OCI-LY7 (cell line): Measurements from ENCODE around the gene ADAMTS2. TPM values are rescaled to one million over a fixed set of nuclear protein-coding genes. Genes with fewer than 3 reads are reported as not detected.

Experiments used
- BruUV-seq: library from RNA; stranded (reverse); fragments of 400-500 nt; replicated peaks from 2 replicates; lab custom pipeline; 2021; lab: Mats Ljungman, UMichigan
- CTCF ChIA-PET: fragments of 300-600 bp; sonication (Branson Sonifier 250); formaldehyde crosslinking; loops from one replicate; lab custom pipeline; 2022; ENCODE audit warnings: antibody characterized with exemption; ENCODE audit not compliant: unreplicated experiment; lab: Charles Lee
- POLR2A ChIA-PET: fragments of 300-600 bp; sonication (Branson Sonifier 250); formaldehyde crosslinking; loops from one replicate; lab custom pipeline; 2022; ENCODE audit warnings: antibody characterized with exemption; lab: Charles Lee
- DNase-seq: peaks from one replicate; pipeline ENCODE4 v3.0.0-alpha.2; 2015; ENCODE audit warnings: low spot score
- H2AFZ ChIP-seq: fragments of 200-600 bp; sonication (generic), shearing (Covaris generic); 2 replicates; pipeline ENCODE4 v1.6.1; 2014; ENCODE audit warnings: mild to moderate bottlenecking, antibody characterized with exemption, low read length, moderate library complexity
- H3K27ac ChIP-seq: fragments of 200-600 bp; sonication (generic); 2 replicates; pipeline ENCODE4 v1.5.1; 2014; ENCODE audit warnings: mixed run types, low read depth, mild to moderate bottlenecking, moderate library complexity, low read length, inconsistent platforms; ENCODE audit not compliant: poor library complexity, severe bottlenecking
- H3K36me3 ChIP-seq: fragments of 200-600 bp; sonication (generic); 2 replicates; pipeline ENCODE4 v1.6.1; 2014; ENCODE audit warnings: mild to moderate bottlenecking, antibody characterized with exemption, low read length, moderate library complexity, mixed read lengths; ENCODE audit not compliant: insufficient read depth
- H3K4me1 ChIP-seq: fragments of 200-600 bp; sonication (generic); 2 replicates; pipeline ENCODE4 v1.5.1; 2014; ENCODE audit warnings: mild to moderate bottlenecking, low read length; ENCODE audit not compliant: insufficient read depth, poor library complexity, severe bottlenecking
- H3K4me2 ChIP-seq: fragments of 200-600 bp; sonication (generic); 2 replicates; pipeline ENCODE4 v1.6.1; 2014; ENCODE audit warnings: mild to moderate bottlenecking, low read length
- H3K4me3 ChIP-seq: fragments of 200-600 bp; sonication (generic); 2 replicates; pipeline ENCODE4 v1.5.1; 2014; ENCODE audit warnings: mild to moderate bottlenecking, low read depth, low read length; ENCODE audit not compliant: poor library complexity, severe bottlenecking
- H3K79me2 ChIP-seq: fragments of 200-600 bp; sonication (generic); 2 replicates; pipeline ENCODE4 v1.6.1; 2016; ENCODE audit warnings: low read depth, mild to moderate bottlenecking, low read length, moderate library complexity, mixed read lengths; ENCODE audit not compliant: insufficient read depth
- H3K9me2 ChIP-seq: fragments of 200-600 bp; sonication (generic); 2 replicates; pipeline ENCODE4 v1.6.1; 2016; ENCODE audit warnings: mild to moderate bottlenecking, low read length, mixed read lengths; ENCODE audit not compliant: insufficient read depth
- H3K9me3 ChIP-seq: fragments of 200-600 bp; sonication (generic); 2 replicates; pipeline ENCODE4 v1.6.1; 2014; ENCODE audit warnings: mild to moderate bottlenecking, mixed run types, low read length, mixed read lengths
- H4K20me1 ChIP-seq: fragments of 200-600 bp; sonication (generic); 2 replicates; pipeline ENCODE4 v1.6.1; 2014; ENCODE audit warnings: mild to moderate bottlenecking, antibody characterized with exemption, low read length, moderate library complexity, mixed read lengths; ENCODE audit not compliant: insufficient read depth
- CTCF ChIP-seq: fragments of 200-600 bp; sonication (generic); conservative IDR thresholded peaks from 2 replicates; pipeline ENCODE4 v1.5.1; 2014; ENCODE audit warnings: mild to moderate bottlenecking, antibody characterized with exemption, low read length, moderate library complexity, mixed read lengths
- EZH2phosphoT487 ChIP-seq: fragments of 200-600 bp; sonication (generic); IDR thresholded peaks from 2 replicates; pipeline ENCODE4 v1.6.1; 2018; ENCODE audit warnings: low read depth, borderline replicate concordance, mild to moderate bottlenecking, mixed run types, antibody characterized with exemption, low read length, moderate library complexity, mixed read lengths
- intact Hi-C: fragments of 100-400 bp; cut with micrococcal nuclease; formaldehyde crosslinking; loops from one replicate; pipeline ENCODE4 v1.10.0; 2022; ENCODE audit not compliant: unreplicated experiment
- total RNA-seq, 2 experiments: library from RNA; depleted of rRNA in 1 of 2; stranded (reverse); fragments of >200 nt in 1 of 2; shearing (Covaris generic) in 1 of 2; gene quantifications; 2 replicates each; pipeline ENCODE4 v1.2.3, GENCODE V29; 2014 to 2022

Gene ADAMTS2
- total RNA-seq, 2 experiments from 2014 or later = not detected

- TF ChIP-seq CTCF (no peak), EZH2phosphoT487 (no peak)
- CTCF ChIA-PET = no interaction called here
Measured at GRCh38 chr5:179245031-179245430, 100.2 kb downstream of the ADAMTS2 start.

GRCh38 chr5:179244044-179244443, 101.2 kb downstream of the ADAMTS2 start:
- ChIA-PET POLR2A (no interaction called here), CTCF (no interaction called here)
- no peak for TF ChIP-seq CTCF
- no peak for TF ChIP-seq EZH2phosphoT487
- Histone ChIP-seq H3K4me1 (no peaks in the 10 kb centered on the region), H3K4me2 (no peak overlapping the region), H2AFZ (no peak overlapping the region), H3K9me2 (no peaks in the 10 kb centered on the region), H3K27ac (no peak overlapping the region), H4K20me1 (no peaks in the 10 kb centered on the region), H3K36me3 (no peaks in the 10 kb centered on the region), H3K4me3 (no peak overlapping the region), H3K9me3 (no peaks in the 10 kb centered on the region), H3K79me2 (no peaks in the 10 kb centered on the region)
- no peak for DNase-seq
- intact Hi-C loops = no loop called here
- no TSS peak for BruUV-seq

More at GRCh38 chr5:179245031-179245430, 100.2 kb downstream of the ADAMTS2 start:
- POLR2A ChIA-PET = no interaction called here
- Histone ChIP-seq H3K9me3 (no peaks in the 10 kb centered on the region), H3K4me1 (no peaks in the 10 kb centered on the region), H3K4me3 (no peak overlapping the region), H3K79me2 (no peaks in the 10 kb centered on the region), H2AFZ (no peak overlapping the region), H3K36me3 (no peaks in the 10 kb centered on the region), H3K4me2 (no peak overlapping the region), H3K27ac (no peak overlapping the region), H4K20me1 (no peaks in the 10 kb centered on the region), H3K9me2 (no peaks in the 10 kb centered on the region)
- DNase-seq = no peak
- BruUV-seq = no TSS peak
- intact Hi-C loops = no loop called here

GRCh38 chr5:179243333-179243732, 101.9 kb downstream of the ADAMTS2 start:
- H3K9me2 ChIP-seq = no peaks in the 10 kb centered on the region
- no peak overlapping the region for H2AFZ ChIP-seq
- ChIA-PET POLR2A (interaction anchor here (0.7 kb wide), 1 partner anchor 822 kb away, joined by 3 read pairs; no protein-coding TSS in a partner anchor), CTCF (no interaction called here)
- no peak overlapping the region for H3K4me3 ChIP-seq
- intact Hi-C loops = no loop called here
- H3K27ac ChIP-seq = no peak overlapping the region
- H3K4me1 ChIP-seq = no peaks in the 10 kb centered on the region
- H3K4me2 ChIP-seq = no peak overlapping the region
- no TSS peak for BruUV-seq
- no peaks in the 10 kb centered on the region for H3K9me3 ChIP-seq
- no peak for DNase-seq
- H4K20me1 ChIP-seq = no peaks in the 10 kb centered on the region
- no peak for TF ChIP-seq CTCF
- no peak for TF ChIP-seq EZH2phosphoT487
- no peaks in the 10 kb centered on the region for H3K79me2 ChIP-seq
- H3K36me3 ChIP-seq = no peaks in the 10 kb centered on the region
